Measurements from ENCODE around the gene ID3.

ID3 gene

DNA sequence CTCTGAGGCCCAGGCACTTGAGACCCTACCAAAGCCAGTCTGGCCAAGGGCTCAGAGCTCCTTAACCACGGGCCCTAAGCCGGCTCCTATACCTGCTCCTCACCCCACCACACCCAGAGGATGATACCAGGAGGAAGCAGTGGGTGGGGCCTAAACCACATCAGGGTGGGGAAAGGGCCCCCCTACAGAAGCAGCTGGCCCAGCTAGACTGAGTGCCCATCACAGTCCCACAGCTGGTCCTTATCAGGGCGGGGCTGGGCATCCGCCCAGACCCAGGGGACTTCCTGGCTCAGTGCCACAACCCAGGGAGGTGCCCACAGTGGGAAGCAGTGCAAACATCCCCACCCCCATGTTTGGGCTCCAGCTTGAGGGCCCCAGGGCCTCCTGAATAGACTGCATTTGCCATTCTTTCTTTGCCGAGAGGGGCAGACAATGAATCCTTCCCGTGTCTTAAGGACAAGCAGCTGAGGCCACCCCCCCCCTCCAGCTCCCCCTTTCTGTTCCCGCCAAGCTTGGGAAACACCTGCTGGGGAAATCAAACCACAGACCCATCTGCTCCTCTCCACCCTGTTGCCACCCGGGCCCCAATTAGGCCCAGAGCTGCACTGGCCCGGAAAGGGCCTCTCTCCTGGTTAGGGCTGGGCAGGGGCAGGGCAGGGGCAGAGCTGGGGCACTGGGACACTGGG is 34.4 kb downstream of the ID3 start:
- peak in 3 of 6 experiments; percentile 9 to 27 (median 23) for DNase-seq

GRCh38 chr1:23524163-23524562 is 35.1 kb downstream of the ID3 start:
- DNase-seq = no peak

- DNase-seq = no peak
These were observed 36.9 kb downstream of the ID3 start for GRCh38 chr1:23522244-23522982.

GRCh38 chr1:23521588-23521987 is 37.7 kb downstream of the ID3 start:
- no peak for DNase-seq

DNA sequence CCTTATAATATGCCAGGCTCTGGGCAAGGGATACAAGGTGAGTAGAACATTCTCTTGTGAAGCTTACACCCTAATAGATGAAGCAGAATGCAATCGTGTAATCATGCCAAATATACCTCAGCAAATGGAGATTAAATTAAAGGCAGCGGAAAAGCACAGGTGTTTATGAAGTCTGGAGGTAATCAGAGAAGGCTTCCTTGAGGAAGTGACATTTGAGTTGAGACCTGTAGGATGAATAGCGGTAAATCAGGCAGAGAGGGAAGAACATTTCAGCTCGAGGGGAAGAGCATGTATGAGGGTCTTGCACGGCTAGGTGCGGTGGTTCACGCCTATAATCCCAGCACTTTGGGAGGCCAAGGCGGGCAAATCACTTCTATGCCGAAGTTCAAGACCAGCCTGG is 41.7 kb downstream of the ID3 start:
- no peak for DNase-seq

DNA sequence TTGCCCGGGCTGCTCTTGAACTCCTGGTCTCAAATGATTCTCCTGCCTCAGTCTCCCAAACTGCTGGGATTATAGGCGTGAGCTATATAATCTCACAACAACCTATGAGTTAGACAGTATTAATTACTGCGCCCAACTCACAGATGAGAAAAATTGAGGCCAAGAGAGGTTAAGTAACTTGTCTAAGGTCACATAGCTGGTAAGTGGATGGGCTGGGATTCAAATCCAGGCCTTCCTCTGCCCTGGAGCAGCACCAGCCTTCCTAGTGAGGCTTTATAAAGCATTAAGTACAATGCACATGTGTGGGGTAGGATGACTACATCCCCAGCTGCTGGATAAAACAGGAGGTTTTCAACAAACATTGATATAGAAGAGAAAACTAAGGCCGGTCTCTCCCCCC is 43.4 kb downstream of the ID3 start:
- no peak for DNase-seq

- DNase-seq = no peak
These were observed 45.1 kb downstream of the ID3 start for GRCh38 chr1:23514111-23514679.

DNA sequence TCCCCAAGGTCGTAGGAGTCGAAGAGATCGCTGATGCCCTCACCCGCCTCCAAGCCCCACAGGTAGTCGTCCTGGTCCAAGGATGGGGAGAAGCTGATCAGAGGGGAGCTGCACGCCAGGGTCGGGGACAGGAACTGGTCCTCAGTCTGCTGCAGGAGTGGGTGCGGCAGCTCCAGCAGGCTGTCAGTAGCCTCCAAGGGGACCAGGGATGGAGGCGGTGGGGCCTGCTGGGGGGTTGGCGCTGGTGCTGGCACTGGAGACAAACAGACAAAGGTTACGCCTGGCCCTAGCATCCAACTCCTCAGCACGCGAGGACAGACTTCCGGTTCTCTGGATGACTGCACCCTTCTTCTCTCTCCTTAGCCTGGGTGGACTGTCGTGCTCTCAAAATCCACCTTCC is 49.4 kb downstream of the ID3 start:
- no peak for DNase-seq
